ENCODE data around the gene BCL2.

The BCL2 gene

GRCh38 chr18:63284827-63285733 lies 34.5 kb downstream of the BCL2 start:
- DNase-seq (ENCODE audit: low read depth): no peak

GRCh38 chr18:63284173-63284799 lies 35.3 kb downstream of the BCL2 start:
- no peak for DNase-seq (ENCODE audit: low read depth)

DNA sequence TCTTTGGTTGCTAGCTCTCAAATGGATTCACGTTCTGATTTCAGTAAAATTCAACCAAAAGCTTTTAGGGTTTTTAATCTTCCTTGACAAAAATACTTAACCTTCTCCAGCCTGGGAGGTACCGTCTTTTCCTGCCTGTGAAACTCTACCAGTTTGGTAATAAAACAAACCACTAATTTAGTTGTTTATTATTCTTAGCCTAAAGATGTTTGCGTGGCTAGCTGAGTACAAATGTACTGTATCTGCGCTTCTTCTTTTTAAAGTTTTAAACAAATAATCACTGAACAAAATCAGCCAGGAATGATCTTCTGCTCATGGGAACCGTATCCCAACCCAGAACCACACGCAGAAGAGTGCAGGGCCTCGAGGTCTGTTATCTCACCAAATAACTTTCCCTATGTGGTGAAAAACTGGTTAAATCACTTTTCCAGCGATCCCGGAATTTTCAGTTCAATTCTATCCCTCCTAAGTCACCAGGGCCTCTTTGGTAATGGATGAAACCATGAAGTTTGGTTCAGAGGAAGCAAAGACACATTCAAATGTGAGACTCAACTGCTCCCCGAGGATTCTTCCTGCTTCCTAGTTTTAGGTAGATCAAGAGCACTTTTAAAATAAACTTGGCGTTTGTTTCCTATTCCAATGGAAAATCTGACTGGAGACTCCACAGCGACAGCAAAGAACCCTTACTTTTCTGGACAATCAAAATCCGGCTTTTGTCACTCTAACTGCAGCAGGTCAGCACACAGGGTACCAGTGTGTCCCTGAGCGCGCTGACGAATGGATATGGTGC lies 36.1 kb downstream of the BCL2 start:
- DNase-seq (ENCODE audit: low read depth): no peak

- no peak for DNase-seq (ENCODE audit: low read depth)
Measured at GRCh38 chr18:63282793-63283192, 36.8 kb downstream of the BCL2 start.

DNA sequence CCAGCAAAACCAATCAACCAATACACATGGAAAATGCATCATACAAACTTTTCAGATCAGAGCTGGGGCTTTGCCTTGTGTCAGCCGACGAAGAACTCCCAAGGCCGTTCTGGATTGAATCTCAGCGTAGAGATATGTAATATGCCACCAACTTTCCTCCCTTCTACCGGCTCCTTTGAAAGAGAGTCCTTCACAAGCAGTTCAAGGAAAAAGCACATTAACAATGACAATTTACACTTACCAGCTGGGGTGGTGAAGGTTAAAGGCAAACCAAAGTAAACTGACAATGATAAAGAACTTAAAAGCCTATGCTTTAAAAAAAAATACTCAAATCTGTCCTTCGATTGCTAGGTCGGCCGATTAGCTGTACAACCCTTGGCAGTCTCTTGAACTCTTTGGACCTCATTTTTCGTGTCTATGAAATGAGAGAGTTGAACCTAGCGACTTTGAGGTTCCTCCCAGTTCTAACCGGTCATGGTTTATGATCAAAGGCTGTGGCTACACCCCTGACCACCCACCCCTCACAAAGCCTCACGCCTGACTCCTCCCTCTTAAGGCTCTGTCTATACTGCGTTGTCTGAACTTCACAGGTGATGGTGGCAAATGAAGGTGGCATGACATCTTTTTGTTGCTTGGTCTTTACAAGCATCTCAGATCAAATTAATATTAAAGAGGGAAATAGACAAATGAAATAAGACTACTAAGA lies 46.2 kb downstream of the BCL2 start:
- DNase-seq (ENCODE audit: low read depth): no peak

- no peak for DNase-seq (ENCODE audit: low read depth)
Measured at GRCh38 chr18:63272638-63273037, 46.9 kb downstream of the BCL2 start.

- no peak for DNase-seq (ENCODE audit: low read depth)
Measured at GRCh38 chr18:63271881-63272299, 47.7 kb downstream of the BCL2 start.

- no peak for DNase-seq (ENCODE audit: low read depth)
Measured at GRCh38 chr18:63271148-63271547, 48.4 kb downstream of the BCL2 start.

- DNase-seq (ENCODE audit: low read depth): no peak
Measured at GRCh38 chr18:63267975-63268721, 51.4 kb downstream of the BCL2 start.

- no peak for DNase-seq (ENCODE audit: low read depth)
Measured at GRCh38 chr18:63266888-63267790, 52.4 kb downstream of the BCL2 start.

DNA sequence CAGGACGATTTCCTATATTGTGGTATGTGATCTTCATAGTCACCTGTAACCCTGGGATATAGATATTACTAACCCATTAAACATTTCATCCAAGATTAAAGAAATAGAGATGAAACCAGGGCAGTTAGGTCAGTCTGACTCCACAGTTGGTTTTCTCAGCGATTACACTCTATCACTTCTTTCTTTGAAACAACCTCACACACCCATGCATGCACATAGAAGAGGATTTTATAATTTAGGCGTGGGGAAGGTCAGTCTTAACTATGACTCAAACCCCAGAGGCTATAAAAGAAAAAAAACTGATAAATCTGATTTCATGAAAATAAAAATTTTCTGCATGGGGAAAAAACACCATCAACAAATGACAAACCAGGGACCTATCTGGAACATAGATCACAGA lies 54.2 kb downstream of the BCL2 start:
- no peak for DNase-seq (ENCODE audit: low read depth)

DNA sequence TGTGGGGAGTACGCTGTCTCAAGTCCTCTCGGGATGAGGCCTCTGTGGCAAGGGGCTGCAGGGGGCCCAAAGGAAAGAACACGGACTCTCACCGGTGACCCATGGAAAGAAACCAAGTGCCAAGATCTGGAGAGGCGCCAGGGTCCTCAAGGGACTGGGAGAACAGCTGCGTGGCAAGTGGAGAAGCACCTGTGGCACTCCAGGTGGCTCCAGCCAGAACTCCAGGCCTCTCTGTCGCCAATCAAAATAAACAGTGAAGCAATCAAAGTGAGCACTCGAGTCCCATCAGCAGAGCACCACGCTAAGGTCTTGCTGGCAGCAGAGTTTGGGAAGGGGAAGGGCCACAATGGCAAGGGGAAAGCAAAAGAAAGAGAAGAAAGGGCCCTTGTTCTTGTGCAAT lies 54.7 kb downstream of the BCL2 start:
- no peak for DNase-seq (ENCODE audit: low read depth)

DNA sequence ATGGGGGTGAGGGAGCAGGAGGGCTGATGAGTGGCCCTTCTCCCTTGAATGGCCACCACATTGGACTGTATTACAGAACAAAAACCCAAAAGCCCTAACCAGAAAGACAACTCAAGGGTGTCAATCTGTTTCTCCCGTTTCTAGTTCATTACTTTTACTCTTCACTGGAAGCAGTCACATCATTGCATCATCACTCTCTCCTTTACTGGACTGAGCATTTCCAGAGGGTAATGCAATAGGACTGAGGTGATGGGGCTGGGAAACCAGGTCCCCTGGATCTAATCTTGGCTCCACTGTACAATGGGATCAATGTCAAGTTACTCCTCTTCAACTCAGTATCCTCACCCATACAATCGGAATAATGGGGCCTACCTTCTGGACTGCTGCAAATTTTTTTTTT lies 56.1 kb downstream of the BCL2 start:
- no peak for DNase-seq (ENCODE audit: low read depth)

DNA sequence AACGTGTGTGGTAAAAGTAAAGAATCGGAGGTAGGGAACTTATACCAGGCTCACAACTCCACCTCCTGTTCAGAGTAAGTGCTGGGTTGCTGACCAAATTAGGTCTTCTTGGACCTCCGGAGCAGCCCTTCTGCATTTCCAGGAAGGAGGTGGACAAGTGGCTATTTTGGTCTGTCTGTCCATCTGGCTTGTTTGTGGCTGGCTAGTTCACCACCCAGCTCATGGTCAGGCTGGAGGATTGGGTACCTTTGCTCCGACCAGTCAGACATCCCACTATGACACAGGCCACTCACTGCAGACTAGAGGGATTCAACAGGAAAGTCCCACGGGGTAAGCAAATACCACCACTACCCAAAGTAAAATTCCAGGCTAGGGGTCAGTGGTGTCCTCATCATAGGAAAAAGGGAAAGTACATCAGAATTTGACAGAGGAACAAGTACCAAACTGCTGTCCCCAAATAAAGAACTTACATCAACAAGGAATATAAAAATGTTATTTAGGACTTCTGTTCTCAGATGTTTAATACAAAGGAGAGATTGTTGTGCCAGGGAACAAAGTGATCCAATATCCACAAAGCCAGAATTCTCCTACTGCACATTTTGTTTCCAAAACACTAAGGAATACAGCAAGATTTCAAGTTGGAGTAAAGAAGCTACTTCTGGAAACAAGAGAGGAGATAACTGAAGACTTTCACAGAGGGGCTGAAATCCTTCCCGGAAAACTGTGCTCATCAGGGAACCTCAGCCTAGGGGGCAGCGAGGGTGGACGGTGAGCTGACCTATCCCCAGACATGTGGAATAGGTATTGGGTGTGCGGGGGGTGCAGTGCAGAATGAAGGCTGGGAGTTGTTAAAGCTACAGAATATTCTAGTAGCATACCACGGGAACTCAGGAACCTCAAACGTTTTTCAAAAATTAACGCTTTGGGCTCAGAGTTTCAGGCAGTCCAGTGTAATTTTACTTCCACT lies 56.9 kb downstream of the BCL2 start:
- DNase-seq (ENCODE audit: low read depth): no peak

GRCh38 chr18:63261029-63261428 lies 58.5 kb downstream of the BCL2 start:
- DNase-seq (ENCODE audit: low read depth): no peak

DNA sequence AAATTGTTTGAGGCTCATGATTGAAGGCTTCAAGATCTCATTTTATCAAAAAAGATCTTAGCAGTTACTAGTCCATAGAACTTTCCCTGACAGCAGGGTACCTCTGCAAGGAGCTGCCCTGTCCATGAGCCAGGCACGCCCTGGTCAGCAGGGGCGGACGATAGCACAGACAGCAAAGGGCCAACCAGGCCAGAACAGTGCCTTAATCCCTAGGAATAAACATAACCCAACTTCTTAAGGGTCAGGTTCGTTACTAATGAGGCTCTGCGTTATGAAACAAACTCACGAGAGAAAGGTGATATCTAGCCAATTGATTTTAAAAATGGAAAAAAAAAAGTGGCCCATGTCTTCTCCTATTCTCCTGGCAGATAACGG lies 59.2 kb downstream of the BCL2 start:
- DNase-seq (ENCODE audit: low read depth): no peak

DNA sequence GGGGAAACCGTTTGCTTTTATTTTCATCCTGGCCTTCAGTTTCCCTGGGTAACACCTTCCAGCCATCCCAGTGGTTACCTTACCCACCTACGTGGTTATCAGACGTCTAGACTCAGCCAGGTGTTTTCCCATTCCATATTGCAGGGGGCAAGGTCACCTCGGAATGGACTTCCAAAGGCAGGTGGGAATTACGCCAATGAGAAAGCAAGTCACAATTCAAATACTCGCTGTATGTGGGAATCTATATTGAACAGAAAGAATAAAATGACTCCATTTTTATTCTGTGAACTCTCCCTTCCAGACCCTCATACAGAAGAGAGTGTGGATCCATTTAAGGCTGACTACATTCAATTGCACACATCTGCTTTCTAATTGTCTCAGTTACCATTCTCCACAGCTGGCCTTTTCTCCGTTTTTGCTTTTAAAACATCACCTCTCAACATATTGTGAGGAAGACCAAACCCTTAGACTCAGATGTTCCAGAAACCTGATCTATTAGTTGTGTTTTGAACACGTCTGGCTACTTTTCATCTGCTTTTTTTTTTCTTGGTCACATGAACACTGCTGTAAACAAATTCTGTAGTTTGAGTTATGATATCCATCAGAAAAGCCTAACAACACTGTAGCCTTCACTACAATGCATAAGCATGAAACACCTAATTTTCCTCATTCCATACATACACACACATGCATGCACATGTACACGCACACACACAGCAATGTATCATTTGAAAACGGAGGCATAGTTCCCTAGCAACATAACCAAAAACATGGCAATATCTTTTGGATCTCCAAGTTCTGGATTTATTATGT lies 59.8 kb downstream of the BCL2 start:
- no peak for DNase-seq (ENCODE audit: low read depth)
